ENCODE measurements around the gene SOX1.

DNA sequence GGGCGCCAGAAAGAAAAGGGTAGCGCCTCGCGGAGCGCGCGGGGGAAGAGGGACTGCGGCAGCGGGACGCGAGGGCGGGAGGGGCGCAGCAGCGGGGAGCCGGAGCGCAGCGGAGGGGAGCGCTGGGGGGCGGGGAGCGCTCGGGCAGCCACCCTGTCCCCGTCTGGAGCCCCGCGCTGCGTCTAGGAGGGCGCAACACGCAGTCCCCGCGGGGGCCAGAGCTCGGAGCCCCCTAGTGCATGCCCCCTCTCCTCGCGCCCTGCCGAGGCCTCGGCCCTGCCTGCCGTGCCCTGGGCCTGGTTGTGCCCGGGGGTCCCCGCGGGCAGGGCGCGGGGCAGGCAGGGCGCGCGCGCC, 37.9 kb downstream of the SOX1 start:
- no peak for TF ChIP-seq FOXM1 (IDR thresholded peaks at IDR 0.05; ENCODE audit: borderline replicate concordance)
- no peak for TF ChIP-seq ARNT (IDR thresholded peaks at IDR 0.05)
- TF ChIP-seq ELF4 (IDR thresholded peaks at IDR 0.05) = no peak
- no peak for TF ChIP-seq LEF1 (IDR thresholded peaks at IDR 0.05; ENCODE audit: borderline replicate concordance)
- no peak for TF ChIP-seq SP1 (IDR thresholded peaks at IDR 0.05)
- TF ChIP-seq, protein P1, sequence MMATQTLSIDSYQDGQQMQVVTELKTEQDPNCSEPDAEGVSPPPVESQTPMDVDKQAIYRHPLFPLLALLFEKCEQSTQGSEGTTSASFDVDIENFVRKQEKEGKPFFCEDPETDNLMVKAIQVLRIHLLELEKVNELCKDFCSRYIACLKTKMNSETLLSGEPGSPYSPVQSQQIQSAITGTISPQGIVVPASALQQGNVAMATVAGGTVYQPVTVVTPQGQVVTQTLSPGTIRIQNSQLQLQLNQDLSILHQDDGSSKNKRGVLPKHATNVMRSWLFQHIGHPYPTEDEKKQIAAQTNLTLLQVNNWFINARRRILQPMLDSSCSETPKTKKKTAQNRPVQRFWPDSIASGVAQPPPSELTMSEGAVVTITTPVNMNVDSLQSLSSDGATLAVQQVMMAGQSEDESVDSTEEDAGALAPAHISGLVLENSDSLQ (IDR thresholded peaks at IDR 0.05) = no peak
- no peak for TF ChIP-seq FOXA1 (IDR thresholded peaks at IDR 0.05)
- no peak for TF ChIP-seq SUZ12 (IDR thresholded peaks at IDR 0.05)
- TF ChIP-seq ZNF384 (IDR thresholded peaks at IDR 0.05) = no peak
- no peak for TF ChIP-seq HDGF (IDR thresholded peaks at IDR 0.05; ENCODE audit: borderline replicate concordance)

Data from HEK293T (cell line).